GM06990 (cell line): ENCODE results near the gene LRMDA.

Source experiments
- DNase-seq: peaks from one replicate; pipeline ENCODE4 v3.0.0-alpha.2; 2011; ENCODE audit not compliant: insufficient read length; ENCODE audit errors: extremely low read depth
- H3K27me3 ChIP-seq: replicated peaks from 2 replicates; pipeline ENCODE4 v1.6.0; 2011; ENCODE audit warnings: low read length; ENCODE audit not compliant: control insufficient read depth, insufficient read depth
- H3K36me3 ChIP-seq: 2 replicates; pipeline ENCODE4 v1.5.1; 2011; ENCODE audit warnings: low read length; ENCODE audit not compliant: control insufficient read depth, insufficient read depth
- H3K4me3 ChIP-seq: replicated peaks from 2 replicates; pipeline ENCODE4 v1.5.1; 2011; ENCODE audit warnings: low read depth, mild to moderate bottlenecking, control low read depth, low read length
- CTCF ChIP-seq: IDR thresholded peaks from 2 replicates; pipeline ENCODE4 v1.5.1; 2011; ENCODE audit warnings: low read length, control low read depth, mild to moderate bottlenecking, inconsistent platforms; ENCODE audit not compliant: insufficient read depth, poor library complexity, severe bottlenecking

Gene LRMDA

GRCh38 chr10:76119515-76119914 lies 688.1 kb downstream of the LRMDA start:
- TF ChIP-seq CTCF, result no peak
- no peaks in the 10 kb centered on the region; the same call in 1 of the 2 replicates for H3K27me3 ChIP-seq
- DNase-seq, result no peak
- H3K4me3 ChIP-seq, result no peak overlapping the region
- H3K36me3 ChIP-seq, result no peaks in the 10 kb centered on the region

- H3K36me3 ChIP-seq, result no peaks in the 10 kb centered on the region
- H3K27me3 ChIP-seq, result no peaks in the 10 kb centered on the region
- DNase-seq, result no peak
- no peak overlapping the region for H3K4me3 ChIP-seq
- TF ChIP-seq CTCF, result no peak
These were observed 690.6 kb downstream of the LRMDA start for GRCh38 chr10:76122056-76122455.

GRCh38 chr10:76124280-76124679 lies 692.9 kb downstream of the LRMDA start:
- TF ChIP-seq CTCF, result no peak
- Histone ChIP-seq H3K27me3 (no peaks in the 10 kb centered on the region; the same call in 1 of the 2 replicates), H3K36me3 (no peaks in the 10 kb centered on the region), H3K4me3 (no peak overlapping the region)
- DNase-seq, result no peak

- Histone ChIP-seq H3K27me3 (no peaks in the 10 kb centered on the region; the same call in 1 of the 2 replicates), H3K36me3 (no peaks in the 10 kb centered on the region), H3K4me3 (no peak overlapping the region)
- TF ChIP-seq CTCF, result no peak
- no peak for DNase-seq
These were observed 694.5 kb downstream of the LRMDA start for GRCh38 chr10:76125900-76126299.

GRCh38 chr10:76126607-76127527 lies 695.4 kb downstream of the LRMDA start:
- DNase-seq, result no peak
- no peak overlapping the region for H3K4me3 ChIP-seq
- no peaks in the 10 kb centered on the region for H3K36me3 ChIP-seq
- no peaks in the 10 kb centered on the region; the same call in 1 of the 2 replicates for H3K27me3 ChIP-seq
- no peak for TF ChIP-seq CTCF
